Measurements from ENCODE around the gene DYSF. TPM values are rescaled to one million over a fixed set of nuclear protein-coding genes. Genes with fewer than 3 reads are reported as not detected.
"Not testable (repeated sequence)": the region's sequence is repeated elsewhere in the genome, so short reads cannot be mapped to it uniquely, and the experiment has no call there.

DYSF gene
- total RNA-seq: 42.8 and 49.0 TPM in 2 replicates

- H3K27me3 ChIP-seq (ENCODE audit: control insufficient read depth, insufficient read depth, low read length): no peaks in the 10 kb centered on the region
- TF ChIP-seq CTCF (IDR thresholded peaks at IDR 0.05; ENCODE audit: insufficient read depth, low read length, poor library complexity, severe bottlenecking): no peak
- H3K36me3 ChIP-seq (ENCODE audit: control insufficient read depth, insufficient read depth, low read length): no peaks in the 10 kb centered on the region
- H3K4me3 ChIP-seq (ENCODE audit: low read depth, low read length): peak within 1 kb of the TSS; percentile 33
- DNase-seq (ENCODE audit: low read depth): no peak
Measured at GRCh38 chr2:71453404-71454220, at the start of gene DYSF. TSS of gene DYSF (plus strand) at chr2:71453561.

- no peak for TF ChIP-seq CTCF (IDR thresholded peaks at IDR 0.05; ENCODE audit: insufficient read depth, low read length, poor library complexity, severe bottlenecking)
Measured at GRCh38 chr2:71409611-71410010, 43.8 kb upstream of the DYSF start.

GRCh38 chr2:71410696-71411095, 42.7 kb upstream of the DYSF start:
- Histone ChIP-seq H3K27me3 (ENCODE audit: control insufficient read depth, insufficient read depth, low read length) (no peaks in the 10 kb centered on the region), H3K36me3 (ENCODE audit: control insufficient read depth, insufficient read depth, low read length) (no peaks in the 10 kb centered on the region), H3K4me3 (ENCODE audit: low read depth, low read length) (no peak overlapping the region)
- TF ChIP-seq CTCF (IDR thresholded peaks at IDR 0.05; ENCODE audit: insufficient read depth, low read length, poor library complexity, severe bottlenecking): no peak
- no peak for DNase-seq (ENCODE audit: low read depth)

More at GRCh38 chr2:71409611-71410010, 43.8 kb upstream of the DYSF start:
- H3K4me3 ChIP-seq (ENCODE audit: low read depth, low read length): no peak overlapping the region
- no peaks in the 10 kb centered on the region for H3K36me3 ChIP-seq (ENCODE audit: control insufficient read depth, insufficient read depth, low read length)
- H3K27me3 ChIP-seq (ENCODE audit: control insufficient read depth, insufficient read depth, low read length): no peaks in the 10 kb centered on the region
- DNase-seq (ENCODE audit: low read depth): no peak

GRCh38 chr2:71416866-71417265, 36.5 kb upstream of the DYSF start:
- H3K36me3 ChIP-seq (ENCODE audit: control insufficient read depth, insufficient read depth, low read length); DNase-seq (ENCODE audit: low read depth); H3K27me3 ChIP-seq (ENCODE audit: control insufficient read depth, insufficient read depth, low read length): not testable (repeated sequence)
- peak overlapping the region; percentile 28 for H3K4me3 ChIP-seq (ENCODE audit: low read depth, low read length)

GRCh38 chr2:71417300-71418202, 35.8 kb upstream of the DYSF start:
- no peak for TF ChIP-seq CTCF (IDR thresholded peaks at IDR 0.05; ENCODE audit: insufficient read depth, low read length, poor library complexity, severe bottlenecking)
- Histone ChIP-seq H3K27me3 (ENCODE audit: control insufficient read depth, insufficient read depth, low read length) (no peaks in the 10 kb centered on the region), H3K4me3 (ENCODE audit: low read depth, low read length) (peak overlapping the region; percentile 33), H3K36me3 (ENCODE audit: control insufficient read depth, insufficient read depth, low read length) (no peaks in the 10 kb centered on the region)
- no peak for DNase-seq (ENCODE audit: low read depth)

- DNase-seq (ENCODE audit: low read depth): no peak
- TF ChIP-seq CTCF (IDR thresholded peaks at IDR 0.05; ENCODE audit: insufficient read depth, low read length, poor library complexity, severe bottlenecking): no peak
- no peaks in the 10 kb centered on the region for H3K27me3 ChIP-seq (ENCODE audit: control insufficient read depth, insufficient read depth, low read length)
- no peaks in the 10 kb centered on the region for H3K36me3 ChIP-seq (ENCODE audit: control insufficient read depth, insufficient read depth, low read length)
- no peak overlapping the region for H3K4me3 ChIP-seq (ENCODE audit: low read depth, low read length)
Measured at GRCh38 chr2:71419145-71419544, 34.2 kb upstream of the DYSF start.
